ENCODE results near the gene RHO.
"Not testable (repeated sequence)": the region's sequence is repeated elsewhere in the genome, so short reads cannot be mapped to it uniquely, and the experiment has no call there.

Gene RHO

DNA sequence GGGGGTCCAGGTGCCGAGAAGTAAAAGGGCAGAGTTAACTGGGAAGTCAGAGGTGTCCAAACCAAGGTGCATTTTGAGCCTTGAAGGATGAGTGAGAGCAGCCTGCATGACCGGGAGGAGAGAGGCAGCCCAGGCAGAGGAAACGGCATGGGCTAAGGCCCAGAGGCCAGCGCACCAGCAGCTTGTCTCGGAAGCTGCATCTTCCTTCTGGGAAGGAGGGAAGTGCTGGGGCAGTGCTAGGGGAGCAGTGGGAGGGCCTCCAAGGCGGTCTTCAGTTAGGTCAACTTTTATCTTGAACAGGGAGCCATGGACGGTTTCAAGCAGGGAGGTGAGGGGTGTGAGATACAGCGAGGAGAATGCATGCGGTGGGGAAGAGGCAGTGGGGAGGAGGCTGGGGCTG lies 15.6 kb downstream of the RHO start:
- DNase-seq (ENCODE audit: low spot score): no peak

DNA sequence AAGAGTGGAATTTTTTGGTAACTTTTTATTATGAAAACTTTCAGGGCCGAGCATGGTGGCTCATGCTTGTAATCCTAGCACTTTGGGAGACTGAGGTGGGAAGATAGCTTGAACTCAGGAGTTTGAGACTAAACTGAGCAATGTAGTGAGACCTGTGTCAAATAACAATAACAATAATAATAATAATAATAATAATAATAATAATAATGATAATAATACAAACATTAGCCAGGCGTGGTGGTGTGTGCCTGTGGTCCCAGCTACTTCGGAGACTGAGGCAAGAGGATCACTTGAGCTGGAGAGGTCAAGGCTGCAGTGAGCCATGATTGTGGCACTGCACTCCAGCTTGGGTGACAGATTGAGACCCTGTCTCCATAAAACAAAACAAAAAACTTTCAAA lies 17.5 kb downstream of the RHO start:
- DNase-seq (ENCODE audit: low spot score): not testable (repeated sequence)

DNA sequence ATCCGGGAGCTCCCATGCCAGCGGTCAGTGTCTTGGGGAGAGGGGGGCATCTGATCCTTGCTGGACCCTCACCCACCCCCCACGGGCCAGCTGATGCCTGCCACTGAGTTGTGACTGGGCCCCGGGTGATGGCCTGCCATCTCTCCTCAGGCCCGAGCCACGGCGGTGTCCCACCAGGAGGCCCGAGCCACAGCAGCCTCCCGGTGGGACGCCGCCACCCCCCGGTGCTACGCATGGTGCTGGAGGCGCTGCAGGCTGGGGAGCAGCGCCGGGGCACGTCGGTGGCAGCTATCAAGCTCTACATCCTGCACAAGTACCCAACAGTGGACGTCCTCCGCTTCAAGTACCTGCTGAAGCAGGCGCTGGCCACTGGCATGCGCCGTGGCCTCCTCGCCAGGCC lies 18.8 kb downstream of the RHO start:
- no peak for DNase-seq (ENCODE audit: low spot score)

DNA sequence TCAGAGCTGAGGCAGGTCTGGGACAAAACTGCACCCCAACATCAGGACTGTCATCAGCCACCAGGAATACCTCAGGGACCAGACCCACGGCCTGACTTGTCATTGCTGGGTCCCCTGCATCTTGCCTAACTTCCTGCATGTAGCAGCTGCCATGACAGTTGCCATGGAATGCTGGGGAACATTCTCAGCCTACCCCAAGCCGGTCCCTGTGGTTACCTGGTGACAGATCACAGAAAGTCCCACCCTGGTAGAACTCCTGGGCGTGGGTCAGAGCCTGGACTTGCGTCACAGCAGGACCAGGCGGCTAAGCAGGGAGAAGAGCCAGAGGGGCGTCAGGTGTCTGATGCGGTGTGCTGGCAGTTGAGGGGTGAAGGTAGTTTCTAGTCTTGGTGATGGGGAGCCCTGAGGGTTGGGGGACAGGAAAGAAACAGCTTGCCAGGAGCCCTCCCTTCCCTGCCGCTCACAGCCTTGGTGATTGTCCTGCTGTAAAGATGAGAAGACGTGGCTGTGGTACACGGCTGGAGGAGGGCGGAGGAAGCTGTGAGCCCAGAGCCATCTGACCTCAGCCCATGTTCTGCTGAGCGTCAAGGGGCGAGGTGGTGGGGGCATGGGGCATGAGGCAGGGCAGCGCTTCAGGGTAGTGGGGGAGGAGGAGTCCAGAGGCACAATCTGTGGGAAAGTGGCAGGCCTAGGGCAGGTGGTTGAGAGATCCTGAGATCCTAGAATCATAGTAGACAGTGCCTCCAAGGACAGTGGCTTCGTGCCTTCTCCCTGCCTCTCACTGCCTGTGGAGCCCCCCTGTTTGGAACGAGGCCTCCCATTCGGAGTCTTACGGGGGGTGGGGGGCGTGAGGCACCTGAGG lies 19.9 kb downstream of the RHO start:
- DNase-seq (ENCODE audit: low spot score): no peak

DNA sequence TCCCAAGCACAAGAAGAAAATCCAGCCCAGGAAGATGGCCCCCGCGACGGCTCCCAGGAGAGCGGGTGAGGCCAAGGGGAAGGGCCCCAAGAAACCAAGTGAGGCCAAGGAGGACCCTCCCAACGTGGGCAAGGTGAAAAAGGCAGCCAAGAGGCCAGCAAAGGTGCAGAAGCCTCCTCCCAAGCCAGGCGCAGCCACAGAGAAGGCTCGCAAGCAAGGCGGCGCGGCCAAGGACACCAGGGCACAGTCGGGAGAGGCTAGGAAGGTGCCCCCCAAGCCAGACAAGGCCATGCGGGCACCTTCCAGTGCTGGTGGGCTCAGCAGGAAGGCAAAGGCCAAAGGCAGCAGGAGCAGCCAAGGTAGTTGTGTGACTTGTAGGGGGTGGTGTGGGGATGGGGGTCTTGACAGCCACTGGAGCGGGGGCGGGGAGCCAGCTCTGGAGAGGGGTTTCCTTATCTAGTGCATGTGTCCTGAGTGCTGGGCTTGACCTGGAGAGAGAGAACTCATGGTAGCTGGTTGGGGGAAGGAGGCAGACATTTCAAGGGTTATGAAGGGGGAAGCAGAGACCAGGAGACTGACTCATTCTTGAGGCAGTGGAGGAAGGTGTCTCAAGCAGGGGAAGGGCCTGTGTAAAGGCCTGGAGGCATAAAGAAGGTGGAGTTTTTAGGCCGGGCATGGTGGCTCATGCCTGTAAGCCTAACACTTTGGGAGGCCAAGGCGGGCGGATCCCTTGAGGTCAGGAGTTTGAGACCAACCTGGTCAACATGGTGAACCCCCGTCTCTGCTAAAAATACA lies 20.8 kb downstream of the RHO start:
- peak; percentile 6 for DNase-seq (ENCODE audit: low spot score)

DNA sequence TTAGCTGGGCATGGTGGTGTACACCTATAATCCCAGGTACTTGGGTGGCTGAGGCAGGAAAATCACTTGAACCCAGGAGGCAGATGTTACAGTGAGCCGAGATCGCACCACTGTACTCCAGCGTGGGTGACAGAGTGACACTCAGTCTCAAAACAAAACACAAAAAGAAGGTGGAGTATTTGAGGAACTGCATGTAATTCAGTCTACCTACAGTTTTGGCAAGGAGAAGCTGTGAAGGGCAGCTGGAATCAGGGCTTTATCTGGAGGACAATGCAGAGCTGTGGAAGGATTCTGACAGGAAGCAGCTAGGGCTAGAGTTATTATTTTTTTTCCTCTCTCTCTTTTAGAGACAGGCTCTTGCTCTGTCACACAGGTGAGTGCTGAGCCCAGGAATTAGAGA lies 21.4 kb downstream of the RHO start:
- DNase-seq (ENCODE audit: low spot score): no peak

DNA sequence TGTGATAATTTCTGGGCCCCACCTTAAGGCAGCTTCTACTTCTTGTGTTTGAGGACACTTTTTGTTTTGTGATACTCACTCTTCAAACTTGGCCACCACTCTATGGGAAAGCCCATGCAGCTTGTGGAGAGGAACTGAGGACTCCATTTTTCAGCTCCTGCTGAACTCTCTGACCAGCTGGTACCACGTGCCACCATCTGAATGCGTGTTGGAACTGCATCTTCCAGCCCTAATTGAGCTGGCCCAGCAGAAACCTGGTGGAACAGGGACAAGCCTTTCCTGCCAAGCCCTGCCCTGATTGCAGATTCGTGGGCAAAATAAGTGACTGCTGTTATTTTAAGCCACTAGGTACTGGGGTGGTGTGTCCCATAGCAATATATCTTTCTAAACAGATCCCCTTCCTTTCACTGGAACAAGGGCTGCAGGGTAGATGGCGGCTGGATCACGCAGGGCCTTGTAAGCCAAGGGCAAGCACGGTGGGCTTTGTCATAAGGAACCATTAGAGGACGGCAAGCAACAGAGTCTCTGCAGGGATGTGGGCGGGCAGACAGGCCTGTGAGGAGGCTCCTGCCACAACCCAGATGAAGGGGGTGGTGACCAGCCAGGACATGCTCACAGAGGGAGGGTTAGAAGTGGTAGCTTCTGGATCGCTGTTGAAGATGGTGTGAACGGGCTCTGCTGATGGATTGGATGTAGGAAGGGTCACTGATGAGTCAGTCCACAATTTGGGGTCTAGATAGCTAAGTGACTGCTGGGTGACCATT lies 24.0 kb downstream of the RHO start:
- DNase-seq (ENCODE audit: low spot score): no peak

DNA sequence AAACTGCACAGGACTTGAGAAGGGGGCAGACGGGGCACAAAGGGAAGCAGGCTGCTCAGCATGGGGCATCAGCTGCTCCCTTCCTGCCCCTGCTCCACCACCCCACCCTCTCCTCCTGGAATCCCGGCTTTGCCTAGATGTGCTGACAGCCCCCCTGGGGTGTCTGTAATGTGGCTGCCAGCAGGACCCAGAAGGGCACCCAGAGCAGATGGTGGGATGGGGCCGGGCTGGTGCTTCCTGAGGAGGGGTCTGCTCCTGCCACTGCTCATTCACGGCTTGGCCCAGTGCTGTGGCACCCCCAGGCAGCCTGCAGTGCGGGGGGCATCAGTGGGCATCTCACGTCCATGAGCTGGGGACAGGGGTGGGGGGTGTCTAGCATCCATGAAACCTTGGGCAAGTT lies 24.7 kb downstream of the RHO start:
- DNase-seq (ENCODE audit: low spot score): no peak

DNA sequence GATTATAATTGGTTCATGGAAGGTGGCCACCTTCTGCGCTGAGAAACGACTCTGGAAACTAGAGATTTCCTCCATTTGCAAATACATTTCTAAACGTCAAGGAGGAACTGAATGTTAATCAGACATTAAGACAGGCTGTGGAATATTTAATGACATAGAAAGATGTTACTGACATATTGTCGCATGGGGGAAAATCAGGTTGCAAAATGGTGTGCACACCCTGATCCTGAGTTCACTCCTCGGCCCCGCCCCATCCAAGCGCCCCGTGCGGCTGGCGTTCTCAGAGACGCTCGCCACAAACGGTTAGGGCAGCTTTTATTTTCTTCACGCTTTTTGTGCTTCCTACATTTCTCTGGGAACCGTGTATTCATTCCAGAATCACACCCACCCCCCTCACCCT lies 25.3 kb downstream of the RHO start:
- no peak for DNase-seq (ENCODE audit: low spot score)

DNA sequence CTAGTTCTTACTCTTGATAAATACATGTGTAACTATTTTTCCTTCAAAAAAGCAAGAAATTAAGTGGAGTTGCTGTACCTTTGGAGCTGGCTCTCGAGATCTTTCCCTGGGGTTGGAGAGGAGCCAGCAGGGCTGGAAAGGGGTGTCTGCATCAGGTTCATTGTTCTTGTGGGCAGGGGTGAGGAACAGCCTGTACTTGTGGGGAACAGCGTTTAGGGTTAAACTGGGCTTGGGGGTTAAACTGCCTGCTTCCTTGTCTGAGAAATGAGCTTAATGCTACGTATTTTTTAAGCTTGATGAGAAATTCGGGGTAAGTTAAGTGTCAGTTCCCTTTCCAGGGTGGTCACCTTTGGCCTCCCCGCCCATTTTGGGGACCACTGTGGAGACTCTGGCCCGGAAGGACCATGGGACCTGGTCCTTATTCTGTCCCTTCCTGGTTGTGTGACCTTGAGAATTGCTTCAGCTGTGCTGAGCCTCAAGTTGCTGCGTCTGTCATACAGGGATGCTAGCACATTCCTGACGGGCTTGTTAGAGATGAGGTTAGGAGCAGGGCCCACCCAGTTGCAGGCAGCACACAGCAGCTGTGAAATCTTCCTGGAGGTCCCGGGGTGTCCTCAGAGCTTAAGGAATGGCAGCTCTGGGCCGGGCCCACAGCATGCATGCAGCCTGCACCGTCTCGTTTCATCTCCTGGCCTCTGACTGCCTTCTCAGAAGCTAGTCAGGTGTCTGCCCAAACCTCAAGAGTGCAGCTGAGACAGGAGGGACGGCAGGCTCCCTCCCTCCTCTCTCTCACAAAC lies 26.1 kb downstream of the RHO start:
- DNase-seq (ENCODE audit: low spot score): no peak

DNA sequence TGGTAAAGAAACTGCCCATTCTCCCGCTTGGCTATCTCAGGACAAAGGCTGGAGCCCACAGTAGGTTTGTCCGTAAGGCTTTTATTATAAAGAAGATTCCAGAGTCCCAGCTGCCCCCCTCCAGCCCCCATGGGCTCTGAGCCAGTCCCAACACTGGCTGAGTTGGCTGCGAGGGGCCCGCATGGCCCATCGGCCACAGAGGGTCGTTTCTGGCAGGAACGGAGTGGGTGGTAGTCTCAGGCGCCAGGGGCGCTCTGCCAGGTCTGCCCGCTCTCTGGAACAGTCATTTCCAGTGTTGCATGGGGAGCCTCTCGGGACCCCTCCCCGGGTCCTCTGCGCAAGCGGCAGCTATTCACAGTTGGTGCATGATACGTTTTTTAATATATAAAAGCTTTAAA lies 26.7 kb downstream of the RHO start:
- DNase-seq (ENCODE audit: low spot score): no peak

DNA sequence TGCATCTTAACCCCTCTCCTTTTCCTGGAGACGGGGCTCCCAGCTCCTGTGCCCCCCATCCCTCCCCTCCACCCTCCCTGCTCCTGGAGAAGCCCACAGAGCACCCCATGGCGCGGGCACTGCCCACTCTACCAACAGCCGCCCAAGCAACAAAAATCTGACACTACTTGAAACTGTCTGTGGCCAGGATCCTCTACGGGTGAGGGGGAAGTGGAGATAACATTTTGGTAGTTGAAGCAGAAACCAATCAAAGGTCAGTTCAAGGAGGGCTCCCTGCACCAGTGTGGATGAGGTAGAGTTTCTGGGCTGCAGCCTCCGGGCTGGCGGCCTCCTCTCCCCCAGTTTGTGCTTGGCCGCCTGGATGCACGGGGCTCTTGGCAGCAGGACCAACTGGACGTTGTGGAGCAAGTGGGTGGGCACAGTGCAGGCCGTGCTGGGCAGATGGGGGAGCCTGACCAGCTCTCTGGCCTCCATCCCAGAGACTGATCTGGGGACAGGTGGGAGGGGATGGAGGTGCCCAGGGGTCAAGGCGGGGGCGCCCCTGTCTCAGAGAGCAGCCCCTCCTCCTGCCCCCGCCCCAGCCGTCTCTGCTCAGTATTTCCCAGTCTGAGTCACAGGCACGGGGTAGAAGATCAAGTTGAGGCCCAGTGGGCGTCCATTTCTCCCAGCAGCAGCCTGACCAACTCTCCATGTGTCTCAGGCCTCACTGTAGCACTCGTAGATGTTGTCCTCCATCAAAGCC lies 27.3 kb downstream of the RHO start:
- DNase-seq (ENCODE audit: low spot score): no peak

DNA sequence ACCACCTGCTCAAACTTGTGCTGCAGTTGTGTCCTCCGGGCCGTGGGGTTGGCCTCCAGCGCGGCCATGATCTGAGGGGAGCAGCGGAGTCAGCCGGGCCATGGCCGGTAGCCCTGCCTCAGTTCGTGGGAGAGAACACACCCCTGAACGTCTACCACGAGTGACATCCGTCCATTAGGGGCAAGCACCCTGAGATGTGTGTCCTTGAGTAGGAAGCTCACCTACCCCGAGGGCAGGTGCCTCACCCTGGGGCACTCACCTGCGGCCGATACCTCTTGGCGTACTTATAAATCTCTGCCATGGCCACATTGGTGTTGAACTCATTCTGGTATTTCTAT lies 27.9 kb downstream of the RHO start:
- no peak for DNase-seq (ENCODE audit: low spot score)

DNA sequence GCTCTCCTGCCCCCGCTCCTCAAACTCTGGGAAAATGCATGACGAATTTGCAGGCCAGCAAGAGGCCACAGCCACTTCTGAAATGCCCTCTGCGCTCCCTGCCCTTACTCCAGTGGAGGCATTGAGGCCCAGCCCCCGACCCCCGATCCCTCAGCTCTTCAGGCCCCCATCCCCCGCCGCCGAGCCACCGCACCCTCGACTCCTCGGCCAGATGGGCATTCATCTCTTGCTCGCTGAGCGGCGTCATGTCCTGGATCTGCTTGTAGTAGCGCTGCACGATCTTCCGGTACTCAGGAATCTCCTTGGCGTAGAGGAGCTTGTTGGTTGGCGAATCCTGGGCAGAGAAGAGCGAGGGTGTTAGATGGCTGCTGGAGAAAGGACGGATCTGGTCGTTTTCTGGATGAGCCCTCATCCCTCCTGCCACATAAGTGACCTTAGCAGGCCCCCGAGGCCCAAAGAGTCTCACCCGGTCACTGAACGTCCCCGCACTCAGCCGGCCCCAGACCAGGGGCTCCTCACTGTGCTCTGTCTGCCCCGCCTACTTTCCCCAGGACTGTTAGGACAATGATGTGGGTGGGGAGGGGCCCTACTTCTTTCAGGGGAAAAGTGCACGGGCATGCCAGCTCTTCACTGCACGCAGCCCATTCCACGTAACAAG lies 28.6 kb downstream of the RHO start:
- DNase-seq (ENCODE audit: low spot score): no peak

DNA sequence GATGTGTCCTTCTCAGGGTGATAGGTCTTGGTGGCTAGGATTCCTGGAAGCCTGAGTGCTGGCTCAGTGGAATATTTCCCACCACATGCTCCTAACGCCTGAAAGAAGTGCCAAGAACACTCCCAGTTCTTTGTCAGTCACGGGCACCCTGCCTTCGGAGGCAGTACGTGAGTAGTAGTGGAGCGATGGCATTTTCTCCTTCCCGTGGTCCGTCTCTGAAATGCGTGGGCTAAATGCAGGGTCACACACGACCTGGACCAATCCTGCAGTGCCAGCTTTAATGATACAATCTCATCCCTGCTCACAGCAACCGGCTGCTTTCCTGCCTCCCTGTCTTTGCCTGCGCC lies 29.1 kb downstream of the RHO start:
- no peak for DNase-seq (ENCODE audit: low spot score)

DNA sequence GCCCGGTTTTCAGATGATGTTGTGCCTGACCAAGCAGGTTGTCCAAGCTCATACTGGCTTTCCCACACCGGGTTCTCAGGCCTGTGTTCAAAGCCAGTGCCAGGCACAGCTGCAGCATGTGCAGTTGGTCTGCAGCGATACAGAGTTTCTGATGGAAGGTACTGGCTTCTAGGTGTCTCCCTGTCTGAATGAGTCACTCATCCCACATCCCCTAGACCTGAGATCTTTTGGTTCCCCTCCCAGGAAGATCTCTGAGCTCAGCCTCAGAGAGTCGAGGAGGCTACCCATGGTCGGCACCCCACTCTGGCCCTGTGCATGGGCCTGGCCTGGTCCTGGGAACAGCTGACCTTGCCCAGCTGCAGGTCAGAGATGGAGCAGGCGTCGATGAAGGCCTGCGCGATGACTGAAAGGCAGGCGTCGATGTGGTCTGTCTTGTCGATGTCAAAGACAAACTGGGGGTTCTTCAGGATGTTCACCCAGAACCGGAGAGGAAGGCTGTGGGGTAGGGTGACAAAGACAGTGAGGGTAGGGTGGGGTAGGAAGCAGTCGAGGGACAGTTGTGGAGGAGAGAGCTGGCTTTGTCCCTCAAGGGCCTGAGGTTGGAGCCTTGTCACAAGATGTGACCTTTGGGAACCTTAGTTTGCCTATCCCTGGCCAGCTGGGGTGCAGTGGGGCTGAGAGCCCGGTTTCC lies 29.8 kb downstream of the RHO start:
- no peak for DNase-seq (ENCODE audit: low spot score)

DNA sequence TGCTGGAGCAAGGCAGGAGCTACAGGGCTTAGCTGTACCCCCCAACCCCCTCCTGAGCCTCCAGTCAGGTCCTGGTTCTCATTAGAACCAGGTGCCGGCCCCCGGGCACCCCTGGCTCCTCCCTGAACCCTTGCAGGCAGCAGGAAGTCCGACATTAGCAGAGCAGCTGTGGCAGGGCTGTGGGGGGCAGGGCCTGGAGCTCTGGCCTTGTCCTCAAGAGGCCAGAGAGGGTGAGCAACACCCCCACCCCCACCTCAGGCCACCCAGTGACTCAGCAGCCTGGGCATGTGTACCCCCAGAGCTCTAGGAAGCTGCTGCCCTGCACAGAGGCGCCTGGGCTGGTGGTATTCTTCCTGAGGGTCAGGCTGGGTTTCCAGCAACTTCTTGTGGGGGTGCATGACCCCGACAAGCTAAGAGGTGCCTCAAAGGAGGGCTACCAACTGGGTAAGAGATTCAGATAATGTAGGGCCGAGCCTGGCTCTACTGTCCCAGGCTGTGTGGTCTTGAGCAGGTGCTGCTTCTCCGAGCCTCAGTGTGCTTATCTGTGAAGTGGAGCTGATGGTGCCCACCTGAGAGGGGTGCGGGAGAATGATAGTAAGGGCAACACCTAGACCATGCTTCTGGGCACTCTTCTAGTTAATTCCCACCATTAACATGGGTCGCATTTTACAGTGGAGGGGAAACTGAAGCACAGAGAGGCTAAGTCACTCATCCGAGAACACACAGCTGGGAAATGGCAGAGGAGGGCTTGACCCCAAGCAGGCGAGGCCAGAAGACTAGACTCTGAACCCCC lies 30.5 kb downstream of the RHO start:
- no peak for DNase-seq (ENCODE audit: low spot score)

DNA sequence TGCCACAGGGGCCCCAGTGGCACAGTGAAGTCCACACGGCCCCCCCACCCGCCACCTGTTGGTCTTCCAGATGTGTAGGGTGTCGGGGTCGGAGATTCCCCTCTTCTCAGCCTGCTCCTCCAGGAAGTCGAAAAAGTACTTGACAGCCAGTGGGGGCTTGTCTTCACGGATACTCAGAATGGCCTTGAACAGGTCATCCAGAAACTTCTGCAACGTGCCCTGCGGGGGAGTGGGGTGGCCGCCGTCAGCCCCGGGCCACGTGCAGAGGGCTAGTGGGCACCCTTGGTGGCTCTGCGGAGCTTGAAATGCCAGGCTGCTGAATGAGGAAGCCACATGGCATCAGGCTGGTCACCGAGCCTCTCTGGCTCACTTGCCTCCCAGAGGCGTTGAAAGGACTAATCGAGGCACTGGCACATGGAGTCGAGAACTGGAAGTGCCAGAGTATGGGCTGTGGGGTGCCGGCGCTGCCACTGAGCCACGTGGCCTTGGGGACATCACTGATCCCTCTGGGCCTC lies 31.2 kb downstream of the RHO start:
- DNase-seq (ENCODE audit: low spot score): no peak

DNA sequence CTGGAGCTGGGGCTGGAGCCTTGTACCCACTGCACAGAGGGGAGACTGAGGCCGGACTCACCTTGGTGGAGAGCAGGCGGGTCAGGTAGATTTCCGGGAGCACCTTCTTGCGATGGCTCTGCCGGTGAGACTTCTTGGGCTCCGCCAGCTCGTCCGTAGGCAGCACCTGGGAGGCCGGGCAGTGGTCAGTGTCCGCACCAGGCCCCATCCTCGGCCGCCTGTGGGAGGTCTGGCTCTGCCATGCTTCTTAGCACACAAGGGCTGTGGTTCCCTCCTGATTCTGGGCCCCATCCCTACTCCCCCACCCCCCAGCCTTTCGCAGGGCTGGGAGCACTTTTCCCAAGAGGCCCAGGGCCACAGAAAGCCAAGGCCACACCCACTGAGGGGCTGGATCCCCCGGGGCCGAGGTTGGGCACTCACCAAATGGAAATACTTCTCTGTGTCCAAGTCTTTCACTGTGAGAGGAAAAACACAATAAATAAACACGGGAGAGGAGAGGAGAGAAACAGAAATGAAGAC lies 31.9 kb downstream of the RHO start:
- no peak for DNase-seq (ENCODE audit: low spot score)
